ENCODE data around the gene AHI1. TPM values are rescaled to one million over a fixed set of nuclear protein-coding genes. Genes with fewer than 3 reads are reported as not detected.
A peak's percentile ranks its signal among the peaks of the same experiment; 100 is the strongest.
"Not testable (repeated sequence)": the region's sequence is repeated elsewhere in the genome, so short reads cannot be mapped to it uniquely, and the experiment has no call there.

Gene AHI1
- total and polyA plus RNA-seq, 2 donors: 8.3 to 101 TPM

GRCh38 chr6:135496800-135497411, 634 bp downstream of the AHI1 start:
- Histone ChIP-seq H3K4me1 (ENCODE audit: insufficient read depth) (peaks cover 2% of the 10 kb centered on the region), H3K27ac (ENCODE audit: low read depth) (peak overlapping the region; percentile 97), H3K36me3 (ENCODE audit: insufficient read depth) (no peaks in the 10 kb centered on the region), H3K4me3 (ENCODE audit: low read depth, low read length) (peak overlapping the region; percentile 70)
- DNase-seq (ENCODE audit: extremely low spot score): no peak
- WGBS: 3% methylated on average over 9 of the region's 9 CpGs

- no peak for DNase-seq (ENCODE audit: extremely low spot score)
- Histone ChIP-seq H3K36me3 (ENCODE audit: insufficient read depth) (peaks cover 5% of the 10 kb centered on the region), H3K4me1 (ENCODE audit: insufficient read depth) (no peaks in the 10 kb centered on the region), H3K4me3 (ENCODE audit: low read depth, low read length) (no peak overlapping the region), H3K27ac (ENCODE audit: low read depth) (no peak overlapping the region)
- WGBS: 94% methylated on average over 10 of the region's 10 CpGs
Observed at GRCh38 chr6:135493218-135493961, 4.2 kb downstream of the AHI1 start.

GRCh38 chr6:135490381-135490780, 7.2 kb downstream of the AHI1 start:
- 91% methylated on average over 3 of the region's 3 CpGs for WGBS
- Histone ChIP-seq H3K36me3 (ENCODE audit: insufficient read depth) (peaks cover 7% of the 10 kb centered on the region), H3K4me1 (ENCODE audit: insufficient read depth) (no peaks in the 10 kb centered on the region), H3K27ac (ENCODE audit: low read depth) (no peak overlapping the region), H3K4me3 (ENCODE audit: low read depth, low read length) (no peak overlapping the region)
- DNase-seq (ENCODE audit: extremely low spot score): no peak

- no peaks in the 10 kb centered on the region for H3K4me1 ChIP-seq (ENCODE audit: insufficient read depth)
- H3K27ac ChIP-seq (ENCODE audit: low read depth): no peak overlapping the region
- no peak overlapping the region for H3K4me3 ChIP-seq (ENCODE audit: low read depth, low read length)
- 86% methylated on average over 3 of the region's 3 CpGs for WGBS
- peaks cover 12% of the 10 kb centered on the region for H3K36me3 ChIP-seq (ENCODE audit: insufficient read depth)
- DNase-seq (ENCODE audit: extremely low spot score): no peak
Observed at GRCh38 chr6:135488023-135488422, 9.5 kb downstream of the AHI1 start.

- H3K4me1 ChIP-seq (ENCODE audit: insufficient read depth); H3K27ac ChIP-seq (ENCODE audit: low read depth); H3K36me3 ChIP-seq (ENCODE audit: insufficient read depth); H3K4me3 ChIP-seq (ENCODE audit: low read depth, low read length); DNase-seq (ENCODE audit: extremely low spot score): not testable (repeated sequence)
- 96% methylated on average over 2 of the region's 2 CpGs for WGBS
Observed at GRCh38 chr6:135483903-135484302, 13.6 kb downstream of the AHI1 start.

GRCh38 chr6:135481783-135482369, 15.7 kb downstream of the AHI1 start:
- Histone ChIP-seq H3K4me3 (ENCODE audit: low read depth, low read length) (no peak overlapping the region), H3K36me3 (ENCODE audit: insufficient read depth) (peaks cover 9% of the 10 kb centered on the region), H3K27ac (ENCODE audit: low read depth) (no peak overlapping the region), H3K4me1 (ENCODE audit: insufficient read depth) (no peaks in the 10 kb centered on the region)
- DNase-seq (ENCODE audit: extremely low spot score): no peak
- 98% methylated on average over 3 of the region's 3 CpGs for WGBS

GRCh38 chr6:135479601-135480000, 17.9 kb downstream of the AHI1 start:
- H3K4me1 ChIP-seq (ENCODE audit: insufficient read depth): no peaks in the 10 kb centered on the region
- no peak for DNase-seq (ENCODE audit: extremely low spot score)
- H3K4me3 ChIP-seq (ENCODE audit: low read depth, low read length): no peak overlapping the region
- peaks cover 4% of the 10 kb centered on the region for H3K36me3 ChIP-seq (ENCODE audit: insufficient read depth)
- 98% methylated on average over 2 of the region's 2 CpGs for WGBS
- no peak overlapping the region for H3K27ac ChIP-seq (ENCODE audit: low read depth)

- Histone ChIP-seq H3K4me1 (ENCODE audit: insufficient read depth) (no peaks in the 10 kb centered on the region), H3K4me3 (ENCODE audit: low read depth, low read length) (no peak overlapping the region), H3K36me3 (ENCODE audit: insufficient read depth) (peaks cover 2% of the 10 kb centered on the region), H3K27ac (ENCODE audit: low read depth) (no peak overlapping the region)
- no peak for DNase-seq (ENCODE audit: extremely low spot score)
Observed at GRCh38 chr6:135478626-135479025, 18.9 kb downstream of the AHI1 start.

- 40% methylated on average over 2 of the region's 2 CpGs for WGBS
- Histone ChIP-seq H3K4me1 (ENCODE audit: insufficient read depth) (no peaks in the 10 kb centered on the region), H3K27ac (ENCODE audit: low read depth) (no peak overlapping the region), H3K4me3 (ENCODE audit: low read depth, low read length) (no peak overlapping the region), H3K36me3 (ENCODE audit: insufficient read depth) (peaks cover 2% of the 10 kb centered on the region)
- no peak for DNase-seq (ENCODE audit: extremely low spot score)
Observed at GRCh38 chr6:135475292-135475886, 22.2 kb downstream of the AHI1 start.

GRCh38 chr6:135474362-135474761, 23.2 kb downstream of the AHI1 start:
- Histone ChIP-seq H3K27ac (ENCODE audit: low read depth) (no peak overlapping the region), H3K4me1 (ENCODE audit: insufficient read depth) (no peaks in the 10 kb centered on the region), H3K36me3 (ENCODE audit: insufficient read depth) (no peaks in the 10 kb centered on the region), H3K4me3 (ENCODE audit: low read depth, low read length) (no peak overlapping the region)
- no peak for DNase-seq (ENCODE audit: extremely low spot score)

- DNase-seq (ENCODE audit: extremely low spot score): no peak
- no peaks in the 10 kb centered on the region for H3K36me3 ChIP-seq (ENCODE audit: insufficient read depth)
- H3K4me1 ChIP-seq (ENCODE audit: insufficient read depth): no peaks in the 10 kb centered on the region
- no peak overlapping the region for H3K27ac ChIP-seq (ENCODE audit: low read depth)
- H3K4me3 ChIP-seq (ENCODE audit: low read depth, low read length): no peak overlapping the region
- WGBS: 86% methylated on average over 4 of the region's 4 CpGs
Observed at GRCh38 chr6:135465903-135466302, 31.6 kb downstream of the AHI1 start.

- no peak for DNase-seq (ENCODE audit: extremely low spot score)
- Histone ChIP-seq H3K4me1 (ENCODE audit: insufficient read depth) (no peaks in the 10 kb centered on the region), H3K36me3 (ENCODE audit: insufficient read depth) (no peaks in the 10 kb centered on the region), H3K27ac (ENCODE audit: low read depth) (no peak overlapping the region), H3K4me3 (ENCODE audit: low read depth, low read length) (no peak overlapping the region)
- WGBS: 97% methylated on average over 1 of the region's 1 CpG
Observed at GRCh38 chr6:135465307-135465706, 32.2 kb downstream of the AHI1 start.

GRCh38 chr6:135464634-135465033, 32.9 kb downstream of the AHI1 start:
- no peak for DNase-seq (ENCODE audit: extremely low spot score)
- Histone ChIP-seq H3K27ac (ENCODE audit: low read depth) (no peak overlapping the region), H3K4me3 (ENCODE audit: low read depth, low read length) (no peak overlapping the region), H3K36me3 (ENCODE audit: insufficient read depth) (no peaks in the 10 kb centered on the region), H3K4me1 (ENCODE audit: insufficient read depth) (no peaks in the 10 kb centered on the region)
- 98% methylated on average over 1 of the region's 1 CpG for WGBS

GRCh38 chr6:135461208-135461607, 36.3 kb downstream of the AHI1 start:
- Histone ChIP-seq H3K4me1 (ENCODE audit: insufficient read depth) (no peaks in the 10 kb centered on the region), H3K4me3 (ENCODE audit: low read depth, low read length) (no peak overlapping the region), H3K36me3 (ENCODE audit: insufficient read depth) (no peaks in the 10 kb centered on the region), H3K27ac (ENCODE audit: low read depth) (no peak overlapping the region)
- WGBS: 68% methylated on average over 1 of the region's 1 CpG
- no peak for DNase-seq (ENCODE audit: extremely low spot score)

Data from urinary bladder (tissue), 4 donors.